SK-N-SH (cell line): ENCODE measurements around the gene TPM4. TPM values are rescaled to one million over a fixed set of nuclear protein-coding genes. Genes with fewer than 3 reads are reported as not detected.
"Not testable (repeated sequence)": the region's sequence is repeated elsewhere in the genome, so short reads cannot be mapped to it uniquely, and the experiment has no call there.

ENCODE experiments used
- CTCF ChIA-PET: fragments of 300-600, 350-600 bp; formaldehyde crosslinking; extraction: SDS; loops from one replicate; lab custom pipeline; 2021; lab: Yijun Ruan, JAX
- POLR2A ChIA-PET: fragments of 350-600 bp; sonication (Branson Sonifier 250); formaldehyde crosslinking; extraction: SDS; loops from one replicate; lab custom pipeline; 2020; ENCODE audit warnings: antibody characterized with exemption, inconsistent platforms; lab: Yijun Ruan, JAX
- DNase-seq: peaks from one replicate; pipeline ENCODE4 v3.0.0; 2012
- H2AFZ ChIP-seq: fragments of 200-600 bp; sonication (generic); 2 replicates; pipeline ENCODE4 v1.8.1; 2016; ENCODE audit warnings: antibody characterized with exemption, mild to moderate bottlenecking, low read depth
- H3F3A ChIP-seq: fragments of 200-600 bp; sonication (generic); replicated peaks from 2 replicates; pipeline ENCODE3; 2016; ENCODE audit warnings: antibody characterized with exemption, mild to moderate bottlenecking; ENCODE audit not compliant: insufficient read depth
- H3K27ac ChIP-seq, 2 experiments: fragments of 200-500 bp in 1 of 2; fragments of 200-600 bp in 1 of 2; sonication (Bioruptor generic) in 1 of 2; sonication (generic), shearing (Covaris generic) in 1 of 2; 2 replicates each; pipeline versions ENCODE4 v1.5.1 to v1.6.1; 2014 to 2016; ENCODE audit warnings: low read depth in 2 of 2, inconsistent platforms in 1 of 2, low read length in 1 of 2, mild to moderate bottlenecking in 1 of 2, mixed read lengths in 1 of 2
- H3K27me3 ChIP-seq: fragments of 200-600 bp; sonication (generic), shearing (Covaris generic); 2 replicates; pipeline ENCODE4 v1.6.1; 2016; ENCODE audit warnings: mixed run types; ENCODE audit not compliant: insufficient read depth
- H3K36me3 ChIP-seq, 2 experiments: fragments of 200-500 bp in 1 of 2; fragments of 200-600 bp in 1 of 2; sonication (Bioruptor generic) in 1 of 2; sonication (generic) in 1 of 2; replicated peaks in 1 of 2; 2 replicates each; pipeline versions ENCODE3 to v1.5.1; 2014 to 2016; ENCODE audit warnings: low read length in 1 of 2, mild to moderate bottlenecking in 1 of 2; ENCODE audit not compliant: insufficient read depth in 2 of 2, control insufficient read depth in 1 of 2
- H3K4me1 ChIP-seq, 2 experiments: fragments of 200-500 bp in 1 of 2; fragments of 200-600 bp in 1 of 2; sonication (Bioruptor generic) in 1 of 2; sonication (generic), shearing (Covaris generic) in 1 of 2; 2 replicates each; pipeline versions ENCODE4 v1.5.1 to v1.6.1; 2014 to 2016; ENCODE audit warnings: low read depth in 1 of 2, low read length in 1 of 2, mixed run types in 1 of 2; ENCODE audit not compliant: insufficient read depth in 2 of 2, control insufficient read depth in 1 of 2
- H3K4me2 ChIP-seq: fragments of 200-600 bp; sonication (generic), shearing (Covaris generic); 2 replicates; pipeline ENCODE4 v1.6.1; 2017; ENCODE audit warnings: mixed run types
- H3K4me3 ChIP-seq, 2 experiments: fragments of 200-500 bp in 1 of 2; fragments of 200-600 bp in 1 of 2; sonication (Bioruptor generic) in 1 of 2; sonication (generic), shearing (Covaris generic) in 1 of 2; 2 replicates each; pipeline versions ENCODE4 v1.5.1 to v1.8.1; 2014 to 2016; ENCODE audit warnings: low read depth in 2 of 2, inconsistent platforms in 1 of 2, low read length in 1 of 2, mild to moderate bottlenecking in 1 of 2, mixed read lengths in 1 of 2, moderate library complexity in 1 of 2
- H3K79me2 ChIP-seq: fragments of 200-600 bp; sonication (generic); 2 replicates; pipeline ENCODE4 v1.8.1; 2017; ENCODE audit warnings: mild to moderate bottlenecking; ENCODE audit not compliant: insufficient read depth
- H3K9ac ChIP-seq: fragments of 200-600 bp; sonication (generic); 2 replicates; pipeline ENCODE4 v1.6.1; 2017; ENCODE audit warnings: mixed run types
- H3K9me2 ChIP-seq: fragments of 200-600 bp; sonication (generic); 2 replicates; pipeline ENCODE4 v1.6.1; 2017; ENCODE audit warnings: mixed run types
- H3K9me3 ChIP-seq: fragments of 200-600 bp; sonication (generic); 2 replicates; pipeline ENCODE4 v1.6.1; 2017; ENCODE audit warnings: mixed run types, mild to moderate bottlenecking, moderate library complexity
- H4K20me1 ChIP-seq: fragments of 200-600 bp; sonication (generic); 2 replicates; pipeline ENCODE4 v1.6.1; 2017; ENCODE audit warnings: mild to moderate bottlenecking, mixed run types; ENCODE audit not compliant: insufficient read depth
- CHD2 ChIP-seq: fragments of 150-350 bp; IDR thresholded peaks from 2 replicates; pipeline ENCODE4 v1.6.1; 2018; ENCODE audit warnings: low read length; ENCODE audit not compliant: partially characterized antibody
- ELF1 ChIP-seq: IDR thresholded peaks from 2 replicates; pipeline ENCODE4 v1.4.0; 2012
- FOSL2 ChIP-seq: IDR thresholded peaks from 2 replicates; pipeline ENCODE4 v1.4.0; 2012; ENCODE audit warnings: low read depth, mild to moderate bottlenecking, moderate library complexity, borderline replicate concordance
- MEF2A ChIP-seq: IDR thresholded peaks from 2 replicates; pipeline ENCODE4 v1.4.0; 2012; ENCODE audit warnings: low read depth, borderline replicate concordance
- MXI1 ChIP-seq: IDR thresholded peaks from 2 replicates; pipeline ENCODE4 v1.6.1; 2012; ENCODE audit warnings: mild to moderate bottlenecking, low read depth, low read length, improper control_type of control experiment
- RAD21 ChIP-seq: IDR thresholded peaks from 2 replicates; pipeline ENCODE4 v1.6.1; 2012; ENCODE audit warnings: mild to moderate bottlenecking, low read length
- RCOR1 ChIP-seq: fragments of 150-350 bp; IDR thresholded peaks from 2 replicates; pipeline ENCODE4 v1.6.1; 2017; ENCODE audit warnings: antibody characterized with exemption, low read length
- SIN3A ChIP-seq: IDR thresholded peaks from 2 replicates; pipeline ENCODE4 v1.6.1; 2012; ENCODE audit warnings: low read depth, mild to moderate bottlenecking, low read length, moderate library complexity, borderline replicate concordance
- TAF1 ChIP-seq: IDR thresholded peaks from 2 replicates; pipeline ENCODE4 v1.6.1; 2012; ENCODE audit warnings: low read depth, mild to moderate bottlenecking, low read length, moderate library complexity, borderline replicate concordance
- YY1 ChIP-seq: IDR thresholded peaks from 2 replicates; pipeline ENCODE4 v1.4.0; 2012; ENCODE audit warnings: low read depth, mild to moderate bottlenecking
- WGBS: methylation state at CpG from one replicate; pipeline ENCODE4 v1.1.6; 2017; ENCODE audit warnings: low lambda C conversion rate; 5-methylcytosine and 5-hydroxymethylcytosine counted together
- polyA plus RNA-seq, 3 experiments: library from polyadenylated mRNA; depleted of rRNA; stranded (reverse); fragments of >200 nt; gene quantifications; 2 replicates each; pipeline ENCODE4 v1.2.3, GENCODE V29; 2012
- TF ChIP-seq, protein P1 (sequence below): IDR thresholded peaks from 2 replicates; pipeline ENCODE4; 2012
- TF ChIP-seq, protein P2 (sequence below): IDR thresholded peaks from 2 replicates; pipeline ENCODE4 v1.4.0; 2012; ENCODE audit warnings: low read depth, borderline replicate concordance
- TF ChIP-seq, protein P3 (sequence below): fragments of 200-600 bp; sonication (generic); IDR thresholded peaks from 2 replicates; pipeline ENCODE4 v1.6.1; 2017; ENCODE audit warnings: antibody characterized with exemption, mild to moderate bottlenecking, moderate library complexity
- TF ChIP-seq, protein P4 (sequence below): IDR thresholded peaks from 2 replicates; pipeline ENCODE4 v1.4.0; 2012; ENCODE audit warnings: low read depth, borderline replicate concordance

Gene TPM4
- polyA plus RNA-seq, 1 of the 3 experiments (the other 2 are of a cell fraction) = 440 TPM

DNA sequence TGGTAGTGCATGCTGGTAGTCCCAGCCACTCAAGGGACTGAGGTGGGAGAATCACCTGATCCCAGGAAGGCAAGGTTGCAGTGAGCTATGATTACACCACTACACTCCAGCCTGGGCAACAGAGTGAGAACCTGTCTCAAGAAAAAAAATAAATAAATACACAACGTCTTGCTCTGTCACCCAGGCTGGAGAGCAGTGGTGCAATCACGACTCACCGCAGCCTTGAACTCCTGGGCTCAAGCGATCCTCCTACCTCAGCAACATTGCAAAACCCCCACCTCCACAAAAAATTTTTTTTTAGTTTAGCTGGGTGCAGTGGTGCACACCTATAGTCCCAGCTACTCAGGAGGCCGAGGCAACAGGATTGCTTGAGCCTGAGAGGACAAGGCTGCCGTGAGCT, 8.8 kb downstream of the TPM4 start:
- H3K4me1 ChIP-seq = peaks cover 0 to 2% of the 10 kb centered on the region in 2 experiments; a peak in 2 of 4 replicates
- no peaks in the 10 kb centered on the region for H3K9me2 ChIP-seq
- peaks cover 52 to 99% of the 10 kb centered on the region in 2 experiments for H3K36me3 ChIP-seq
- peaks cover 98% of the 10 kb centered on the region for H3K79me2 ChIP-seq
- peaks cover 90% of the 10 kb centered on the region for H4K20me1 ChIP-seq
- H3K27ac ChIP-seq = peak overlapping the region in 1 of 2 experiments; percentile 13; a peak in 1 of 4 replicates
- no peak for TF ChIP-seq RCOR1
- TF ChIP-seq, protein P1, sequence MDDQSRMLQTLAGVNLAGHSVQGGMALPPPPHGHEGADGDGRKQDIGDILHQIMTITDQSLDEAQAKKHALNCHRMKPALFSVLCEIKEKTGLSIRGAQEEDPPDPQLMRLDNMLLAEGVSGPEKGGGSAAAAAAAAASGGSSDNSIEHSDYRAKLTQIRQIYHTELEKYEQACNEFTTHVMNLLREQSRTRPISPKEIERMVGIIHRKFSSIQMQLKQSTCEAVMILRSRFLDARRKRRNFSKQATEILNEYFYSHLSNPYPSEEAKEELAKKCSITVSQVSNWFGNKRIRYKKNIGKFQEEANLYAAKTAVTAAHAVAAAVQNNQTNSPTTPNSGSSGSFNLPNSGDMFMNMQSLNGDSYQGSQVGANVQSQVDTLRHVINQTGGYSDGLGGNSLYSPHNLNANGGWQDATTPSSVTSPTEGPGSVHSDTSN = no peak
- TF ChIP-seq, protein P2, sequence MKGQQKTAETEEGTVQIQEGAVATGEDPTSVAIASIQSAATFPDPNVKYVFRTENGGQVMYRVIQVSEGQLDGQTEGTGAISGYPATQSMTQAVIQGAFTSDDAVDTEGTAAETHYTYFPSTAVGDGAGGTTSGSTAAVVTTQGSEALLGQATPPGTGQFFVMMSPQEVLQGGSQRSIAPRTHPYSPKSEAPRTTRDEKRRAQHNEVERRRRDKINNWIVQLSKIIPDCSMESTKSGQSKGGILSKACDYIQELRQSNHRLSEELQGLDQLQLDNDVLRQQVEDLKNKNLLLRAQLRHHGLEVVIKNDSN = no peak
- TF ChIP-seq, all 33 proteins: peak for 0
- ChIA-PET POLR2A (no interaction called here), CTCF (interaction anchor here (1.7 kb wide), 1 partner anchor 12 kb away, joined by 5 read pairs; no protein-coding TSS in a partner anchor)
- Histone ChIP-seq H2AFZ (no peak overlapping the region), H3K4me2 (no peak overlapping the region), H3K9ac (no peak overlapping the region), H3K27me3 (no peaks in the 10 kb centered on the region), H3K4me3 (no peak overlapping the region), H3K9me3 (no peaks in the 10 kb centered on the region), H3F3A (peaks cover 27% of the 10 kb centered on the region)
- no peak for DNase-seq
- WGBS = 82% methylated on average over 5 of the region's 6 CpGs

DNA sequence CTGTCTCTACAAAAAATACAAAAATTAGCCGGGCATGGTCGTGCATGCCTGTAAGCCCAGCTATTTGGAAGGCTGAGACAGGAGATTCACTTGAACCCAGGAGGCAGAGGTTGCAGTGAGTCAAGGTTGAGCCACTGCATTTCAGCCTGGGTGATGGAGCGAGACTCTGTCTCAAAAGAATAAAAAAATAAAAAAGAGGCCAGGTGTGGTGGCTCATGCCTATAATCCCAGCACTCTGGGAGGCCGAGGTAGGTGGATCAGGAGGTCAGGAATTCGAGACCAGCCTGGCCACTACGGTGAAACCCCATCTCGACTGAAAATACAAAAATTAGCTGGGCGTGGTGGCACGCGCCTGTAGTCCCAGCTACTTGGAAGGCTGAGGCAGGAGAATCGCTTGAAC, 11.1 kb downstream of the TPM4 start:
- 90% methylated on average over 11 of the region's 11 CpGs for WGBS
- peaks cover 53 to 99% of the 10 kb centered on the region in 2 experiments for H3K36me3 ChIP-seq
- H2AFZ ChIP-seq = not testable (repeated sequence)

DNA sequence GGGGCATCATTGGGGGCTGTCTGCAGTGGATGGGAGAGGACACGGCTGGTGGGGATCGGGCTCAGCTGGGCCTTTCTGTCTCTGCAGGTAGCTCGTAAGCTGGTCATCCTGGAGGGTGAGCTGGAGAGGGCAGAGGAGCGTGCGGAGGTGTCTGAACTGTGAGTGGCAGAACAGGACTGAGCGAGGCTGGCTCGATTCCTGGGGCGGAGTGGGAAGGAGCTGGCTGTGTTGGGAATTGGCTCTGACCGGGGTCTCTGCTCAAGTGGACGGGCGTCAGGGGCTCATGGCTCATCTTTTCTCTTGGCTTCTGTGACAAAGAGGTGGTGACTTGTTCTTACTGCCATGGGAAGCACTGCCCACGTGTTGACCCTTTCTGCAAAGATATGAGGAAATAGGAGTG, 11.6 kb downstream of the TPM4 start:
- Histone ChIP-seq H3K9ac (no peak overlapping the region), H3K4me2 (no peak overlapping the region), H3K27ac (no peak overlapping the region), H3K36me3 (peaks cover 49 to 99% of the 10 kb centered on the region in 2 experiments), H3K9me3 (no peaks in the 10 kb centered on the region), H3F3A (peaks cover 38% of the 10 kb centered on the region), H3K4me3 (no peak overlapping the region), H3K79me2 (peaks cover 97% of the 10 kb centered on the region)
- DNase-seq = no peak
- CTCF ChIA-PET = interaction anchor here (0.6 to 1.1 kb wide), 2 partner anchors 25 to 28 kb away, joined by 3 read pairs; no protein-coding TSS in a partner anchor
- WGBS = 96% methylated on average over 11 of the region's 12 CpGs
- TF ChIP-seq TAF1 = no peak
- TF ChIP-seq, protein P3, sequence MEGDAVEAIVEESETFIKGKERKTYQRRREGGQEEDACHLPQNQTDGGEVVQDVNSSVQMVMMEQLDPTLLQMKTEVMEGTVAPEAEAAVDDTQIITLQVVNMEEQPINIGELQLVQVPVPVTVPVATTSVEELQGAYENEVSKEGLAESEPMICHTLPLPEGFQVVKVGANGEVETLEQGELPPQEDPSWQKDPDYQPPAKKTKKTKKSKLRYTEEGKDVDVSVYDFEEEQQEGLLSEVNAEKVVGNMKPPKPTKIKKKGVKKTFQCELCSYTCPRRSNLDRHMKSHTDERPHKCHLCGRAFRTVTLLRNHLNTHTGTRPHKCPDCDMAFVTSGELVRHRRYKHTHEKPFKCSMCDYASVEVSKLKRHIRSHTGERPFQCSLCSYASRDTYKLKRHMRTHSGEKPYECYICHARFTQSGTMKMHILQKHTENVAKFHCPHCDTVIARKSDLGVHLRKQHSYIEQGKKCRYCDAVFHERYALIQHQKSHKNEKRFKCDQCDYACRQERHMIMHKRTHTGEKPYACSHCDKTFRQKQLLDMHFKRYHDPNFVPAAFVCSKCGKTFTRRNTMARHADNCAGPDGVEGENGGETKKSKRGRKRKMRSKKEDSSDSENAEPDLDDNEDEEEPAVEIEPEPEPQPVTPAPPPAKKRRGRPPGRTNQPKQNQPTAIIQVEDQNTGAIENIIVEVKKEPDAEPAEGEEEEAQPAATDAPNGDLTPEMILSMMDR = no peak
- TF ChIP-seq RAD21 = no peak
- TF ChIP-seq SIN3A = no peak
- TF ChIP-seq ELF1 = no peak
- TF ChIP-seq MXI1 = no peak
- no peak for TF ChIP-seq FOSL2
- no peak for TF ChIP-seq YY1
- no peak for TF ChIP-seq CHD2
- TF ChIP-seq, protein P4, sequence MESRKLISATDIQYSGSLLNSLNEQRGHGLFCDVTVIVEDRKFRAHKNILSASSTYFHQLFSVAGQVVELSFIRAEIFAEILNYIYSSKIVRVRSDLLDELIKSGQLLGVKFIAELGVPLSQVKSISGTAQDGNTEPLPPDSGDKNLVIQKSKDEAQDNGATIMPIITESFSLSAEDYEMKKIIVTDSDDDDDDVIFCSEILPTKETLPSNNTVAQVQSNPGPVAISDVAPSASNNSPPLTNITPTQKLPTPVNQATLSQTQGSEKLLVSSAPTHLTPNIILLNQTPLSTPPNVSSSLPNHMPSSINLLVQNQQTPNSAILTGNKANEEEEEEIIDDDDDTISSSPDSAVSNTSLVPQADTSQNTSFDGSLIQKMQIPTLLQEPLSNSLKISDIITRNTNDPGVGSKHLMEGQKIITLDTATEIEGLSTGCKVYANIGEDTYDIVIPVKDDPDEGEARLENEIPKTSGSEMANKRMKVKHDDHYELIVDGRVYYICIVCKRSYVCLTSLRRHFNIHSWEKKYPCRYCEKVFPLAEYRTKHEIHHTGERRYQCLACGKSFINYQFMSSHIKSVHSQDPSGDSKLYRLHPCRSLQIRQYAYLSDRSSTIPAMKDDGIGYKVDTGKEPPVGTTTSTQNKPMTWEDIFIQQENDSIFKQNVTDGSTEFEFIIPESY = no peak
- TF ChIP-seq, protein P2 = no peak
- no peak for TF ChIP-seq MEF2A
- TF ChIP-seq, all 33 proteins: peak for 0
- Histone ChIP-seq H3K9me2 (no peaks in the 10 kb centered on the region), H3K27me3 (no peaks in the 10 kb centered on the region), H2AFZ (no peak overlapping the region), H3K4me1 (no peaks in the 10 kb centered on the region), H4K20me1 (peaks cover 74% of the 10 kb centered on the region)
- POLR2A ChIA-PET = no interaction called here

More for the DNA sequence above, 11.1 kb downstream of the TPM4 start:
- H3F3A ChIP-seq = peaks cover 42% of the 10 kb centered on the region
- H3K9me3 ChIP-seq, H3K27ac ChIP-seq, H3K9ac ChIP-seq, DNase-seq, H3K4me2 ChIP-seq, H3K27me3 ChIP-seq, H3K4me1 ChIP-seq, POLR2A ChIA-PET, H3K9me2 ChIP-seq, H3K4me3 ChIP-seq: not testable (repeated sequence)
- H4K20me1 ChIP-seq = peaks cover 77% of the 10 kb centered on the region
- H3K79me2 ChIP-seq = peaks cover 97% of the 10 kb centered on the region
- CTCF ChIA-PET = interaction anchor here (1.0 to 1.1 kb wide), 2 partner anchors 25 to 46 kb away, joined by 3 read pairs; no protein-coding TSS in a partner anchor
